GM23338 (cell line): Measurements from ENCODE around the gene DBH.

Experiments used
- CREB1 ChIP-seq: fragments of 250-450 bp; sonication (Bioruptor Pico); IDR thresholded peaks from 2 replicates; pipeline ENCODE4 v1.5.0; 2020; ENCODE audit warnings: low read depth, mild to moderate bottlenecking, moderate library complexity
- CTCF ChIP-seq, 2 experiments: fragments of 200-600 bp in 1 of 2; sonication (generic) in 1 of 2; conservative IDR thresholded peaks; 2 replicates each; pipeline versions ENCODE4 v1.5.1 to v1.6.1; 2016 to 2017; ENCODE audit warnings: antibody characterized with exemption in 2 of 2, low read depth in 2 of 2, mild to moderate bottlenecking in 2 of 2, moderate library complexity in 1 of 2
- EZH2 ChIP-seq: fragments of 200-600 bp; sonication (generic); IDR thresholded peaks from one replicate; pipeline ENCODE4 v1.8.0; 2017; ENCODE audit warnings: antibody characterized with exemption, mild to moderate bottlenecking, low read depth; ENCODE audit not compliant: unreplicated experiment
- NANOG ChIP-seq: IDR thresholded peaks from 2 replicates; pipeline ENCODE4 v1.6.1; 2016; ENCODE audit warnings: antibody characterized with exemption, borderline replicate concordance
- POLR2AphosphoS5 ChIP-seq: IDR thresholded peaks from 2 replicates; pipeline ENCODE4 v1.6.1; 2016; ENCODE audit warnings: antibody characterized with exemption, low read depth
- TF ChIP-seq, protein P1 (sequence below): fragments of 250-450 bp; sonication (Bioruptor Pico); IDR thresholded peaks from 2 replicates; pipeline ENCODE4 v1.5.0; 2020; ENCODE audit warnings: mild to moderate bottlenecking, moderate library complexity

GRCh38 chr9:133629221-133630110 lies 6.7 kb upstream of the DBH start:
- TF ChIP-seq CTCF (conservative IDR thresholded peaks at IDR 0.05; ENCODE audit: low read depth in 2 of 2) (no peak), EZH2 (no peak), CREB1 (CRISPR knock-in tag) (no peak), NANOG (no peak), POLR2AphosphoS5 (no peak)
- TF ChIP-seq, protein P1, sequence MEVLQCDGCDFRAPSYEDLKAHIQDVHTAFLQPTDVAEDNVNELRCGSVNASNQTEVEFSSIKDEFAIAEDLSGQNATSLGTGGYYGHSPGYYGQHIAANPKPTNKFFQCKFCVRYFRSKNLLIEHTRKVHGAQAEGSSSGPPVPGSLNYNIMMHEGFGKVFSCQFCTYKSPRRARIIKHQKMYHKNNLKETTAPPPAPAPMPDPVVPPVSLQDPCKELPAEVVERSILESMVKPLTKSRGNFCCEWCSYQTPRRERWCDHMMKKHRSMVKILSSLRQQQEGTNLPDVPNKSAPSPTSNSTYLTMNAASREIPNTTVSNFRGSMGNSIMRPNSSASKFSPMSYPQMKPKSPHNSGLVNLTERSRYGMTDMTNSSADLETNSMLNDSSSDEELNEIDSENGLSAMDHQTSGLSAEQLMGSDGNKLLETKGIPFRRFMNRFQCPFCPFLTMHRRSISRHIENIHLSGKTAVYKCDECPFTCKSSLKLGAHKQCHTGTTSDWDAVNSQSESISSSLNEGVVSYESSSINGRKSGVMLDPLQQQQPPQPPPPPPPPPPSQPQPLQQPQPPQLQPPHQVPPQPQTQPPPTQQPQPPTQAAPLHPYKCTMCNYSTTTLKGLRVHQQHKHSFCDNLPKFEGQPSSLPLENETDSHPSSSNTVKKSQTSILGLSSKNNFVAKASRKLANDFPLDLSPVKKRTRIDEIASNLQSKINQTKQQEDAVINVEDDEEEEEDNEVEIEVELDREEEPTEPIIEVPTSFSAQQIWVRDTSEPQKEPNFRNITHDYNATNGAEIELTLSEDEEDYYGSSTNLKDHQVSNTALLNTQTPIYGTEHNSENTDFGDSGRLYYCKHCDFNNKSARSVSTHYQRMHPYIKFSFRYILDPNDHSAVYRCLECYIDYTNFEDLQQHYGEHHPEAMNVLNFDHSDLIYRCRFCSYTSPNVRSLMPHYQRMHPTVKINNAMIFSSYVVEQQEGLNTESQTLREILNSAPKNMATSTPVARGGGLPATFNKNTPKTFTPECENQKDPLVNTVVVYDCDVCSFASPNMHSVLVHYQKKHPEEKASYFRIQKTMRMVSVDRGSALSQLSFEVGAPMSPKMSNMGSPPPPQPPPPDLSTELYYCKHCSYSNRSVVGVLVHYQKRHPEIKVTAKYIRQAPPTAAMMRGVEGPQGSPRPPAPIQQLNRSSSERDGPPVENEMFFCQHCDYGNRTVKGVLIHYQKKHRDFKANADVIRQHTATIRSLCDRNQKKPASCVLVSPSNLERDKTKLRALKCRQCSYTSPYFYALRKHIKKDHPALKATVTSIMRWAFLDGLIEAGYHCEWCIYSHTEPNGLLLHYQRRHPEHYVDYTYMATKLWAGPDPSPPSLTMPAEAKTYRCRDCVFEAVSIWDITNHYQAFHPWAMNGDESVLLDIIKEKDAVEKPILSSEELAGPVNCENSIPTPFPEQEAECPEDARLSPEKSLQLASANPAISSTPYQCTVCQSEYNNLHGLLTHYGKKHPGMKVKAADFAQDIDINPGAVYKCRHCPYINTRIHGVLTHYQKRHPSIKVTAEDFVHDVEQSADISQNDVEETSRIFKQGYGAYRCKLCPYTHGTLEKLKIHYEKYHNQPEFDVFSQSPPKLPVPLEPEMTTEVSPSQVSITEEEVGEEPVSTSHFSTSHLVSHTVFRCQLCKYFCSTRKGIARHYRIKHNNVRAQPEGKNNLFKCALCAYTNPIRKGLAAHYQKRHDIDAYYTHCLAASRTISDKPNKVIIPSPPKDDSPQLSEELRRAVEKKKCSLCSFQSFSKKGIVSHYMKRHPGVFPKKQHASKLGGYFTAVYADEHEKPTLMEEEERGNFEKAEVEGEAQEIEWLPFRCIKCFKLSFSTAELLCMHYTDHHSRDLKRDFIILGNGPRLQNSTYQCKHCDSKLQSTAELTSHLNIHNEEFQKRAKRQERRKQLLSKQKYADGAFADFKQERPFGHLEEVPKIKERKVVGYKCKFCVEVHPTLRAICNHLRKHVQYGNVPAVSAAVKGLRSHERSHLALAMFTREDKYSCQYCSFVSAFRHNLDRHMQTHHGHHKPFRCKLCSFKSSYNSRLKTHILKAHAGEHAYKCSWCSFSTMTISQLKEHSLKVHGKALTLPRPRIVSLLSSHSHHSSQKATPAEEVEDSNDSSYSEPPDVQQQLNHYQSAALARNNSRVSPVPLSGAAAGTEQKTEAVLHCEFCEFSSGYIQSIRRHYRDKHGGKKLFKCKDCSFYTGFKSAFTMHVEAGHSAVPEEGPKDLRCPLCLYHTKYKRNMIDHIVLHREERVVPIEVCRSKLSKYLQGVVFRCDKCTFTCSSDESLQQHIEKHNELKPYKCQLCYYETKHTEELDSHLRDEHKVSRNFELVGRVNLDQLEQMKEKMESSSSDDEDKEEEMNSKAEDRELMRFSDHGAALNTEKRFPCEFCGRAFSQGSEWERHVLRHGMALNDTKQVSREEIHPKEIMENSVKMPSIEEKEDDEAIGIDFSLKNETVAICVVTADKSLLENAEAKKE (CRISPR knock-in tag) = no peak
